T-helper 2 cell (primary cell): ENCODE measurements around the gene STOX1.
A peak's percentile ranks its signal among the peaks of the same experiment; 100 is the strongest.
"Not testable (repeated sequence)": the region's sequence is repeated elsewhere in the genome, so short reads cannot be mapped to it uniquely, and the experiment has no call there.

Source experiments
- DNase-seq, 5 experiments: peaks; one replicate each; pipeline versions ENCODE4 v3.0.0 to v3.0.0-alpha.2; 2012 to 2022
- total RNA-seq, 2 donors: gene quantifications; one replicate each; lab custom pipeline; 2026; lab: John Stamatoyannopoulos, UW

The STOX1 gene
- total RNA-seq = 0.62 to 0.81 reads per million in 2 donors

- DNase-seq = peak; percentile 11 to 85 (median 37)
These were observed at the start of gene STOX1 for GRCh38 chr10:68826764-68827591. TSS of gene STOX1 (plus strand) at chr10:68827531. CDS start at chr10:68827624, 93 bp downstream.

- DNase-seq = no peak
These were observed 45.4 kb upstream of the STOX1 start for GRCh38 chr10:68781613-68782574.

GRCh38 chr10:68784476-68784875 is 42.9 kb upstream of the STOX1 start:
- no peak for DNase-seq

DNA sequence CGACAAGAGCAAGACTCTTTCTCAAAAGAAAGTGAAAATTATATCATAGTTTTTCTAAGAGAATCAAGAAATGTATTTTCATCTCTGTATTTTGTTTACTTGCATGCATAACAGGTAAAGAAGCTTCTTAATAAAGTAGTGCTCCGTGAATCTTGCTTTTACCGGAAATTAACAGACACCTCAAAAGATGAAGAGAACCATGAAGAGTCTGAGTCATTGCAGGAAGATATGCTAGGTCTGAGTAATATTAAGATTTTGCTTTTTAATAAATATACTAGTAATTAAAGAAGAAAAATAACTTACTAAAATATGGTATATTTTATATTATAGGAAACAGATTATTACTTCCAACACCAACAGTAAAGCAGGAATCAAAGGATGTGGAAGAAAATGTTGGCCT is 39.5 kb upstream of the STOX1 start:
- peak in 1 of 5 experiments; percentile 72 for DNase-seq

GRCh38 chr10:68790476-68790875 is 36.9 kb upstream of the STOX1 start:
- DNase-seq = no peak

DNA sequence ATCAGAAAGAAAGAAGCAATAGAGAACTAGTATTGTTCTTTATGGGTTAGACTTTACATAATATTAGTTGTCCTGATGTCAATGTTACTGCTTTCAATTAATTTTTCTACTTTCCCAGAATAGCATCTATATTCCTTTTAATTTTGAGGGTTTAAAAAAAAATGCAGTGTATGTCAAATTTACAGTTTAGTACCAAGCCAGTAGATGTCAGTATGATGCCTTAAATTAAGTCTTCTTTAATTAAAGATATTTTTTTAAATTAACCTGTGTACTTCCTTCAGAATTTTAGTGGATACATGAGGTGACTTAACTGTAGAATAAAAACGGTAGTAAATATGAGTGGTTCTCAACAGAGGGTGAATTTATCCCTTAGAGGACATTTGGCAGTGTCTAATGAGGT is 35.2 kb upstream of the STOX1 start:
- DNase-seq = peak in 1 of 5 experiments; percentile 6

DNA sequence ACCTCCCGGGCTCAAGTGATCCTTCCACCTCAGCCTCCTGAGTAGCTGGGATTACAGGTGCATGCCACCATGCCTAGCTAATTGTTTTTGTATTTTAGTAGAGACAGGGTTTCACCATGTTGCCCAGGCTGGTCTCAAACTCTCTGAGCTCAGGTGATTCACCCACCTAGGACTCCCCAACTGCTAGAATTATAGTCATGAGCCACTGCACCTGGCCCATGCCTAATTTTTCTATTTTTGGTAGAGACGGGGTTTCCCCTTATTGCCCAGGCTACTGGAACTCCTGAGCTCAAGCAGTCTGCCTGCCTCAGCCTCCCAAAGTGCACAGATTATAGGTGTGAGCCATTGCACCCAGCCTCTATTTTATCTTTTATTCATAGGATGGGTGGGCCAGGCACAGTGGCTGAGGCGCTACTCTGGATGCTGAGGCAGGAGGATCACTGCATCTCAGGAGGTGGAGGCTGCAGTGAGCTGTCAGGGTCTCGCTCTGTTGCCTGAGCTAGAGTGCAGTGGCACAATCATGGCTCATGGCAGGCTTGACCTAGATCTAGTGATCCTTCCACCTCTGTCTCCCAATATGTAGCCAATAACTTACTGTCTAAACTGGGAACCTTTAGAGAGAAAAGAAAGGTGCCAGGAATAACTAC is 31.3 kb upstream of the STOX1 start:
- DNase-seq = no peak

- no peak for DNase-seq
These were observed 30.7 kb upstream of the STOX1 start for GRCh38 chr10:68796605-68797004.

DNA sequence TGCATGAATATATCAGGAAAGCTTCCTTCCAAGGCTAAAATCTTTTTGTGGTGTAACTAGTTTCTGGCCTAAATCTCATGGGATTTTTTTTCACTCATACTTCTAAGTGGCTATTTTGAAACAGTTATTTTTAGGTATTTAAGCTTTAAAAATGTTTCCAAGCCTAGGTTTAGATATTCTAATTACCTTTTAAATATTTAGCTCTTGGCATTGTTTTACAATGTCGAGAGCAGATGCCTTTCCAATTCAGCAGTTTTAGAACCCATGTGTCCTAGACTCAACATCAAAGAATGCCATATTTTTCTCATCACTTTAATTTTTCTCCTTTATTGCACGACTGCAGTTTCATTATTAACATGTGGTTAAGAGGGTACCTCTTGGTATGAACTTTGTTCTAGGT is 27.1 kb upstream of the STOX1 start:
- no peak for DNase-seq

- DNase-seq = no peak
These were observed 22.6 kb upstream of the STOX1 start for GRCh38 chr10:68804692-68805091.

- not testable (repeated sequence) for DNase-seq
These were observed 16.5 kb upstream of the STOX1 start for GRCh38 chr10:68810830-68811229.

DNA sequence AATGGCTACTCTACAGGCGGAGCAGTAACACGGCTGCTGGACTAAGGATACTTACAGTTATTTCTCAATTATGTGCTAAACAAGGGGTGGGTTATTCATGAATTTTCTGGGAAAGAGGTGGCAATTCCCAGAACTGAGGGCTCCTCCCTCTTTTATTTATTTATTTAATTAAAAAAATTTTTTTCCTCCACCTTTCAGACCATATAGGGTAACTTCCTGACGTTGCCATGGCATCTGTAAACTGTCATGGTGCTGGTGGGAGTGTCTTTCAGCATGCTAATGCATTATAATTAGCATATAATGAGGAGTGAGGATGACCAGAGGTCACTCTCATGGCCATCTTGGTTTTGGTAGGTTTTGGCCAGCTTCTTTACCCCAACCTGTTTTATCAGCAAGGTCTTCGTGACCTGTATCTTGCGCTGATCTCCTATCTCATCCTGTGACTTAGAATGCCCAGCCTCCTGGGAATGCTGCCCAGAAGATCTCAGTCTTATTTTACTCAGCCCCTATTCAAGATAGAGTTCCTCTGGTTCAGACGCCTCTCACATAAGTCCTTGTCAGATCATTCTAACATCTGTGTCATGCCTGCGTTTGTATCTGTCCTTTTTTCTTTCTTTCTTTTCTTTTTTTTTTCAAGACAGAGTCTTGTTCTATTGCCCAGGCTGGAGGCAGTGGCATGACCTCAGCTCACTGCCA is 15.9 kb upstream of the STOX1 start:
- DNase-seq = no peak

DNA sequence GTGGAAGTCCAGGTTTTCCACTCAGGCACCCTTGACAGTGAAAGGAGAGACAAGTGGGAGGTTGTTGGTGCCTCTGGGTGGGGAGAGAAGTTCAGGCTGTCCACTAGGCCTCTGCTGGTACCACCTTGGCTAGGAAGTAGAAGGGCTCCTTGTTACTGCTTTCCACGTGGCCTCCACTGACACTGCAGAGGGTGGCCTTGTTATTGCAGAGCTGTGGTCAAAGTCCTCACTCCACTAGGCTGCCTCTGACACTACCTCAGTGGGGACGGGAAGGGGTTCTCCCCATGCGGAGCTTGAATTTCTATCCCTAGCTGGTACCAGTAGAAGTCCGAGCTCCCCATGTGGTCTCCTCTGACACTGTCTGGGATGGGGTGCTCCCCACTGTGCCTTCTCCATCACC is 14.9 kb upstream of the STOX1 start:
- DNase-seq = no peak

- DNase-seq = no peak
These were observed 13.8 kb upstream of the STOX1 start for GRCh38 chr10:68813559-68813958.

DNA sequence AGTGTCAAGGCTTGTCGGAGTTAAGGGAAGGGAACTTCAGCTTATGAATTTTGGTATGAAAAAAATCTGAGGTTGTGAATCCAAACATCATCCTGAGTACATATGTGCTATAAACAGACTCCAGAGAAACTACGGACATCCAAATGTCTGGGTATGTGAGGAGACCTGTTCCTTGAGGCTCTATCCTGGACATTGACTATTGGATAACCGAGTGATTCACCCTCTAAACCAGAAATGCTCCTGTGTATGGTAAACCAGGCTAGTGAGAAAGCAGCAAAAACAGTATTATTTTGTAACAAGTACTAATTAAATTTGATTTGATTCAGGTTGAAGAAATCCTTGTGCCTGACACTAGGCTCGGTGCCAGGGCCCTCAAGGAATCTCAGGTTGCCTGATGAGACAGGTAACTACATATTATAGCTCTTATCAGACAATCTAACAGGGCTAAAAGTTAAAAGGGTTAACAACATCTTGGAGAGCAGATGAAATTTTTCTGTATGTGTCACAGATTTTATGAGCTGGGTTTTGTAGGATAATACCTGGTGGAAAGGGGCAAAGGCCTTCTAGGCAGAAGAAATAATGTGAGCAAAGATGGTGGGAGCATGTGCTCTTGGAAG is 10.4 kb upstream of the STOX1 start:
- DNase-seq = no peak

DNA sequence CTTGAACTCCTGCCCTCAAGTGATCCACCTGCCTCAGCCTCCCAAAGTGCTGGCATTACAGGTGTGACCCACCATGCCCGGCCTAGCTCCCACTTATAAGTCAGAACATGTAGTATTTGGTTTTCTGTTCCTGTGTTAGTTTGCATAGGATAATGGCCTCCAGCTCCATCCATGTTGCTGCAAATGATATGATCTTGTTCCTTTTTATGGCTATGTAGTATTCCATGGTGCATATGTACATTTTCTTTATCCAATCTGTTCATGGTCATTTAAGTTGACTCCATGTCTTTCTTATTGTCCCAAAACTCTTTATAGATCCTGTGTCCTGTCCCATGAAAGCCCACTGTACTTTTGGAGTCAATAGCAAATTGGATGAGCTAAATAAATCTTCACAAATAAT is 7.0 kb upstream of the STOX1 start:
- DNase-seq = not testable (repeated sequence)

DNA sequence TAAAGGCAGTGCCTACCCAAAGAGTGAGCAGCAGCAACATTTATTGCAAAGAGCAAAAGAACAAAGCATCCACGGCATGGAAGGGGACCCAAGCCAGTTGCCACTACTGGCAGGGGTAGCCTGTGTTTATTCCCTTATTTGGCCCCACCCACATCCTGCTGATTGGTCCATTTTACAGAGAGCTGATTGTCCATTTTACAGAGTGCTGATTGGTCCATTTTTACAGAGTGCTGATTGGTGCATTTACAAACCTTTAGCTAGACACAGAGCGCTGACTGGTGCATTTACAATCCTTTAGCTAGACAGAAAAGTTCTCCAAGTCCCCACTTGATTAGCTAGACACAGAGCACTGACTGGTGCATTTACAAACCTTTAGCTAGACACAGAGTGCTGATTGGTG is 4.7 kb upstream of the STOX1 start:
- not testable (repeated sequence) for DNase-seq

DNA sequence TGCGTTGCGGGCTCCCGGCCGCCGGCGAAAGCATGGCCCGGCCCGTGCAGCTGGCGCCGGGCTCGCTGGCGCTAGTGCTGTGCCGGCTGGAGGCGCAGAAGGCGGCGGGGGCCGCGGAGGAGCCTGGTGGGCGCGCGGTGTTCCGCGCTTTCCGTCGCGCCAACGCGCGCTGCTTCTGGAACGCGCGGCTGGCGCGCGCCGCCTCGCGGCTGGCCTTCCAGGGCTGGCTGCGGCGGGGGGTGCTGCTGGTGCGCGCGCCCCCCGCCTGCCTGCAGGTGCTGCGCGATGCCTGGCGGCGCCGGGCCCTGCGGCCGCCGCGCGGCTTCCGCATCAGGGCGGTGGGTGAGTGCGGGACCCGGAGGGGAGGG is 245 bp downstream of the STOX1 start:
- not testable (repeated sequence) for DNase-seq

- DNase-seq = peak in 1 of 5 experiments; percentile 43
These were observed 811 bp downstream of the STOX1 start for GRCh38 chr10:68828083-68828601.

DNA sequence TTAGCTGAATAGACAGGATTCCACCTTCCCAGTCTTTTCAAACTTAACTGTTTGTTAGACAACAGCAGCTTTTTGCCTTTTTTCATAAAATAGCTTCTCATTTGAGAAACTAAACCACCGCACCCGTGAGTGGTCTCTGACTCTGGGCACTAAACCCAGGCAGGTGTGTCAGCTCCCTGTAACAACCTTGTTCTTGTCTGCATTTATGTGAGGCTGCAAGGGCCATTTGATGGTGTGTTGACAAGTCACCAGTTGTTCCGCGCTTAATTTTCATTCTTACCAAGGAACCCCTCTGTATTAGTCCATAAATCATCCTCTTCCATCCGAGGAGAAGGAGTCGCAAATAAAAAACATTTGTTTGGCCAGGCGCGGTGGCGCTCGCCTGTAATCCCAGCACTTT is 1.5 kb downstream of the STOX1 start:
- no peak for DNase-seq

DNA sequence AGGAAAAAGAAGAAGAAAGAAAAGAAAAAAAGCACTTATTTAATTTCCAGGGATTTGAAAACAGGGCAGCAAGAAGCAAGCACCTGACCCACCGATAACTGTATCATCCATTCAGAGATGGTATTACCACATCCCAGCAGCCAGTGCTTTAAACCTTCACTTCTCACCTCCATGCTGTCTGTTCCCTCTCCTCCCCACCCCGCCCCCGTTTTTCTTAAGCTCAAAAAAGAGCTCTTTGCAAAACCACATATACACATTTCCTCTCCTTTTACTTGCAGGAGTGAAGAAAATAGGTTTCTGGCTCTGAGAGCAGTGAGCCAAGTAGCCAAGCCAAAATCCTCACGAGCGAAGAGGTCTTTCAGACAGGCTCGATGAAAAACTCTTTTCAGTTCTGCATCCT is 2.2 kb downstream of the STOX1 start:
- peak in 1 of 5 experiments; percentile 14 for DNase-seq

DNA sequence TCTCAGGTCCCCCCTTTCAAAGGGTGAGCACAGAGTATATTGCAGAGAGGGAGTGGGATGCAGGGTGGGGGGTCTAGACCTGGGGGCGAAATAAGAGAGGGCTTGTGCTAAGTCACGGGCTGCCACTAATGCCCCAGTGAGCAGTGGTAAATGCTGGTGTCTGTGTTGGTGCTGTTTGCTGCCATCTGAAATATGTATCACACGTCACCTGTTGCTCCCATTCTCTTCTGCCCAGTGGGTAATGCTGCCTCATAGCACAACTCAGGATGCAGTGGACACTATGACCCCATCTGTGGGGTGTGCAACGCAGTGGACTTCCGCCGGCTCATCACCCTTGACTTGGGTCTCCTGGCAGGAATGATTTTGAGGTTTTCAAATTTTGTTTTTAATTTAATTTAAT is 2.6 kb downstream of the STOX1 start:
- DNase-seq = no peak
